Natural killer cell (primary cell): ENCODE data around the gene CREB1. TPM values are rescaled to one million over a fixed set of nuclear protein-coding genes. Genes with fewer than 3 reads are reported as not detected.

Source experiments
- ATAC-seq, 3 donors: fragments of 150-1000 bp in 2 of 3; fragments of 200-7000 bp in 1 of 3; cut with Tn5 transposase; 1 replicate in 1 of 3; 2 replicates in 2 of 3; pipeline ENCODE4 v1.10.0; 2021; ENCODE audit warnings: mild to moderate bottlenecking in 2 of 3, moderate library complexity in 2 of 3
- DNase-seq, 2 donors: peaks; one replicate each; pipeline versions ENCODE4 v3.0.0 to v3.0.0-alpha.2; 2013 to 2021; ENCODE audit warnings: mixed read lengths in 1 of 2
- H3K27ac ChIP-seq: one replicate; pipeline ENCODE4 v1.5.1; 2013; ENCODE audit warnings: mild to moderate bottlenecking, low read length
- H3K27me3 ChIP-seq: one replicate; pipeline ENCODE4 v1.6.1; 2013; ENCODE audit warnings: low read length; ENCODE audit not compliant: control insufficient read depth, insufficient read depth
- H3K36me3 ChIP-seq: one replicate; pipeline ENCODE4 v1.6.1; 2013; ENCODE audit warnings: low read length; ENCODE audit not compliant: control insufficient read depth, insufficient read depth
- H3K4me1 ChIP-seq: one replicate; pipeline ENCODE4 v1.6.1; 2013; ENCODE audit warnings: low read length; ENCODE audit not compliant: control insufficient read depth, insufficient read depth
- H3K4me3 ChIP-seq: one replicate; pipeline ENCODE4 v1.5.1; 2013; ENCODE audit warnings: low read length
- H3K9me3 ChIP-seq: one replicate; pipeline ENCODE4 v1.6.1; 2013; ENCODE audit warnings: low read length; ENCODE audit not compliant: control insufficient read depth, insufficient read depth
- H3K27ac Mint-ChIP-seq, 2 donors: one replicate each; pipeline ENCODE4 v1.8.0; 2022; ENCODE audit warnings: mild to moderate bottlenecking in 2 of 2, mixed read lengths in 2 of 2, moderate library complexity in 1 of 2
- H3K27me3 Mint-ChIP-seq, 2 donors: one replicate each; pipeline ENCODE4 v1.8.0; 2022; ENCODE audit warnings: low read depth in 2 of 2, mixed read lengths in 2 of 2
- H3K36me3 Mint-ChIP-seq: one replicate; pipeline ENCODE4 v1.8.0; 2022; ENCODE audit warnings: mixed read lengths
- H3K4me1 Mint-ChIP-seq, 2 donors: one replicate each; pipeline ENCODE4 v1.8.0; 2022; ENCODE audit warnings: mixed read lengths in 2 of 2
- H3K4me3 Mint-ChIP-seq: one replicate; pipeline ENCODE4 v1.8.0; 2022; ENCODE audit warnings: mild to moderate bottlenecking, moderate library complexity, mixed read lengths
- H3K9me3 Mint-ChIP-seq, 2 donors: one replicate each; pipeline ENCODE4 v1.8.0; 2022; ENCODE audit warnings: mixed read lengths in 2 of 2
- WGBS: methylation state at CpG from one replicate; pipeline ENCODE4 v1.1.7; 2013; ENCODE audit warnings: missing lambda C conversion rate; ENCODE audit not compliant: insufficient coverage; 5-methylcytosine and 5-hydroxymethylcytosine counted together
- intact Hi-C: fragments of 100-400 bp; cut with micrococcal nuclease; formaldehyde crosslinking; loops from one replicate; pipeline ENCODE4 v1.14.2; 2022
- total RNA-seq, 4 donors: library from RNA; stranded (reverse); fragments of 120-200 nt in 1 of 4; gene quantifications; one replicate each; pipeline versions ENCODE4 v1.2.3 to v1.2.4, GENCODE V29; 2013 to 2022
- TF ChIP-seq, protein P1 (sequence below): fragments of 200-600 bp; IDR thresholded peaks from one replicate; pipeline ENCODE4 v1.8.0; 2022; ENCODE audit warnings: antibody characterized with exemption

CREB1 gene
- total RNA-seq, 3 donors from 2014 or later (not counting 1 experiment from before 2014, with no cell fraction given): 88.1 to 107 (median 106) TPM

DNA sequence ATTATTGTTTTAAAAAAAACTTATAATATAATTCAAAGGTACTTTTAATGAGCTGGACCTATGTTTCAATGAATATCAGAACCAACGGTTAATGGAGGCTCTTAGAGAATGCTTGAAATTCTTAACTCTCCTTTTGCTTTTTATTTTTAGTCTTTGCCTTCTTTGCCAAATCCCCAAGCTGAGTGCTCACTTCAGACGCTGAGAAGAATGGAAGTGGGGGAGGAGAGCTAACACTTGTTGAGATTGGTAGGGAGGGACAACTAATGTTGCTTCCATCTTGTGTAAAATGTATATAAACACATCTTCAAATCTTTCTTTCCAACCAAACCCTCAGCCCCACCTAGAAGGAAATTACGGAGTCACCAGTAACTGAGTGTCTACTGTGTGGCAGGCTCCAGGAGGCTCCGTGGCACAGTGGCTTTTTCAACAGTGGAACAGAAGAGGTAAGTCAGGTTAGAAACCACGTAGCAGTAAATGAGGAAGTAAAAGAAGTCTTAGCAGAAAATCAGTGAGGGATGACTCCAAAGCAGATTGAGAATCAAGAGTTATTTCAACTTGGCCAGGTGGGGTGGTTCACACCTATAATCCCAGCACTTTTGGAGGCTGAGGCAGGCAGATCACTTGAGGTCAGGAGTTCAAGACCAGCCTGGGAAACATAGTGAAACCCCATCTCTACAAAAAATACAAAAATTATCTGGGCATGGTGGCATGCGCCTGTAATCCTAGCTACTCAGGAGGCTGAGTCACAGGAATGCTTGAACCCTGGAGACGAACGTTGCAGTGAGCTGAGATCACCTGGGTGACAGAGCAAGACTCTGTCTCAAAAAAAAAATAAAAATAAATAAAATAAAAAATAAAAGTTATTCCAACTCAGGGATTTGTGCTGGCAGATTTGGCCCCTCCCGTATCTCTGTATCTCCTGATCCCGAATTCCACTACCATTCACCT, 45.0 kb upstream of the CREB1 start:
- Mint-ChIP-seq H3K27me3 (peaks cover 0 to 4% of the 10 kb centered on the region in 2 donors), H3K4me3 (no peak overlapping the region), H3K36me3 (no peaks in the 10 kb centered on the region), H3K27ac (no peak overlapping the region), H3K9me3 (no peaks in the 10 kb centered on the region), H3K4me1 (no peaks in the 10 kb centered on the region)
- WGBS: 73% methylated on average over 7 of the region's 10 CpGs
- Histone ChIP-seq H3K9me3 (no peaks in the 10 kb centered on the region), H3K36me3 (no peaks in the 10 kb centered on the region), H3K4me3 (no peak overlapping the region), H3K27me3 (no peaks in the 10 kb centered on the region), H3K27ac (no peak overlapping the region), H3K4me1 (peaks cover 4% of the 10 kb centered on the region)
- intact Hi-C loops: no loop called here
- ATAC-seq (no peak), DNase-seq (no peak)
- TF ChIP-seq, protein P1, sequence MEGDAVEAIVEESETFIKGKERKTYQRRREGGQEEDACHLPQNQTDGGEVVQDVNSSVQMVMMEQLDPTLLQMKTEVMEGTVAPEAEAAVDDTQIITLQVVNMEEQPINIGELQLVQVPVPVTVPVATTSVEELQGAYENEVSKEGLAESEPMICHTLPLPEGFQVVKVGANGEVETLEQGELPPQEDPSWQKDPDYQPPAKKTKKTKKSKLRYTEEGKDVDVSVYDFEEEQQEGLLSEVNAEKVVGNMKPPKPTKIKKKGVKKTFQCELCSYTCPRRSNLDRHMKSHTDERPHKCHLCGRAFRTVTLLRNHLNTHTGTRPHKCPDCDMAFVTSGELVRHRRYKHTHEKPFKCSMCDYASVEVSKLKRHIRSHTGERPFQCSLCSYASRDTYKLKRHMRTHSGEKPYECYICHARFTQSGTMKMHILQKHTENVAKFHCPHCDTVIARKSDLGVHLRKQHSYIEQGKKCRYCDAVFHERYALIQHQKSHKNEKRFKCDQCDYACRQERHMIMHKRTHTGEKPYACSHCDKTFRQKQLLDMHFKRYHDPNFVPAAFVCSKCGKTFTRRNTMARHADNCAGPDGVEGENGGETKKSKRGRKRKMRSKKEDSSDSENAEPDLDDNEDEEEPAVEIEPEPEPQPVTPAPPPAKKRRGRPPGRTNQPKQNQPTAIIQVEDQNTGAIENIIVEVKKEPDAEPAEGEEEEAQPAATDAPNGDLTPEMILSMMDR: no peak

DNA sequence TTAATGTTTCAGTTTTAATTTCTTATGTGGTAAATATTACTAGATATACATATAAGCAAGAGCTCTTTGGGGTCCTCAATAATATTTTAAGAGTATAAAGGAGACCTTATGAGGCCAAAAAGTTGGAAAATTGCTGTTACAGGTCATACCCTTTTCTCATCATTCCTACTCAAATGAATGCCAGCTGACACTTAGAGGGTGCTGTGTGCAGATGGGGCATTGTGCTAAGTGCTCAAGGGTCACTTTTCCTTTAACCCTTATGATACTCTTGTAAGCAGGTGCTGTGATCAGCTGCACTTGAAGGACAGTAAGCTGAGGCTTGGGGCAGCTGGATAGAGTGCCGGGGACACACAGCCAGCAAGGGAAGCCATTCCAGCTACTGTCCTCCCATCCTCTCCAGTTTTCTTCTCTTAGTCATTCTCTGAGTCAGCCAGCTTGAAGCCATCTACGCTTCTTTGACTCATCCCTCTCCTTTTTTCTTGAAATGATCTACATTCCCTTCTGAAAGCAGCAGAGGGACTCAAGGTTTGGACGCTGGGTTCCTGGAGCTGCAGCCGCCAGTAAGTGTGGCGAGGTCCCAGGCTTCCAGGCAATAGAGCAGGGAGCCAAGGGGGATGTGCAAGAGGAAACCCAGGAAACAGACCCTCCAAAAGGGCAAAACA, 42.0 kb upstream of the CREB1 start:
- H3K36me3 Mint-ChIP-seq: no peaks in the 10 kb centered on the region
- H3K4me1 Mint-ChIP-seq: no peaks in the 10 kb centered on the region
- Histone ChIP-seq H3K4me3 (no peak overlapping the region), H3K4me1 (no peaks in the 10 kb centered on the region), H3K9me3 (no peaks in the 10 kb centered on the region), H3K27ac (no peak overlapping the region), H3K36me3 (no peaks in the 10 kb centered on the region), H3K27me3 (no peaks in the 10 kb centered on the region)
- WGBS: 92% methylated on average over 5 of the region's 5 CpGs
- no peak overlapping the region for H3K27ac Mint-ChIP-seq
- ATAC-seq (no peak), DNase-seq (no peak)
- TF ChIP-seq, protein P1: no peak
- intact Hi-C loops: no loop called here
- no peaks in the 10 kb centered on the region for H3K9me3 Mint-ChIP-seq
- peaks cover under 1 to 4% of the 10 kb centered on the region in 2 donors for H3K27me3 Mint-ChIP-seq
- no peak overlapping the region for H3K4me3 Mint-ChIP-seq

DNA sequence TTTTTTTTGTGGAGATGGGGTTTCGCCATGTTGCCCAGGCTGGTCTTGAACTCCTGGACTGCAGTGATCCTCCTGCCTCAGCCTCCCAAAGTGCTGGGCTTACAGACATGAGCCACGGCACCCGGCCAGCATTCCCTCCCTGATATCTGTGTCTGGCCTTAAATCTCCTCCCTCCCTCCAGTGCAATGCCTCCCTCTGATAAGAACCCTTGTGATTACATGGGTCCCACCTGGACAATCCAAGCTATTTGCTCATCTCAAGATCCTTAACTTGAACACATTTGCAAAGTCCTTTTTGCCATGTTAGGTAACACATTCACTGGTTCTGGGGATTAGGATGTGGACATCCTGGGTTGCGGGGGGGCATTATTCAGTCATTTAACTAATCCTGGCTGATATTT, 40.5 kb upstream of the CREB1 start:
- Histone ChIP-seq H3K9me3 (no peaks in the 10 kb centered on the region), H3K36me3 (no peaks in the 10 kb centered on the region), H3K4me1 (no peaks in the 10 kb centered on the region), H3K27ac (no peak overlapping the region), H3K27me3 (no peaks in the 10 kb centered on the region), H3K4me3 (no peak overlapping the region)
- DNase-seq: no peak
- Mint-ChIP-seq H3K27me3 (peaks cover 0 to 7% of the 10 kb centered on the region in 2 donors), H3K4me1 (no peaks in the 10 kb centered on the region), H3K9me3 (no peaks in the 10 kb centered on the region), H3K36me3 (no peaks in the 10 kb centered on the region), H3K27ac (no peak overlapping the region), H3K4me3 (no peak overlapping the region)
- 98% methylated on average over 4 of the region's 4 CpGs for WGBS
- intact Hi-C loops: no loop called here
- TF ChIP-seq, protein P1: no peak
- ATAC-seq: no peak
